ENCODE data around the gene GPRC5C.

Gene GPRC5C

DNA sequence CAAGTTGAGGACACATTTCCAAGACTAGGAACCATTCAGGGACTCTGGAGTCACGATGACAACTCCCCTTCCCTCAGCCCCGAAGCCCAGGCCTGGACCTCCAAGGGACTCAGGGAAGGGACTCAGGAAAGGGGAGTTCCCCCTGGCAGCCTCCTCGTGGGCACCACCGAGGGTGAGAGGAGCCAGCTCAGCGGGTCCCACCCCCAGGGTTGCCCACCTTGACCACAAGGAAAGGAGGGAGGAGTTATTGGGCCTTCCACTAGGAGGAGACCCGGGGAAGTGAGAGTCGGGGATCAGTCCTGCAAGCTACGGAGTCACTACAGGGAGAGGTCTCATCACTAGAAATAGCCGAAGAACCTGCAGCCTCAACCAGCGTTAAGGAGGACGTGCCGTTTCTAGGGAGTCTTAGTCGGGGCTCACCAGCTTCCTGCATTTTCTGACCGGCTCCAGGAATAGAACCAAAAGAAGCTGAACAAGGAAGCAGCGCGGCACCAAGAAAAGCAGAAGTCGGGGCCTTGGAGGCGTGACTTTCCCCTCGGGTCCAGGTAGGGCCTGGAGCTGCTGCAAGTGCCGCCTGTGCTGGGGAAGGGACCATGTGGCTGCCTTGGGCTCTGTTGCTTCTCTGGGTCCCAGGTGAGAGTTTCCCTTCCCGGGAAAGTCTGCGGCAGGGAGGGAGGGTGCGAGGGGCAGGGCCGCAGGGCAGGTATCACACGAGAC lies 34.4 kb downstream of the GPRC5C start, which contains the start of gene CD300A:
Gene CD300A (plus strand): TSS at position 524 of the 717 bp plus-strand sequence. CDS start 70 bp downstream, at position 594.
- no peak within 1 kb of the TSS for H3K4me3 ChIP-seq (ENCODE audit: low read length)

DNA sequence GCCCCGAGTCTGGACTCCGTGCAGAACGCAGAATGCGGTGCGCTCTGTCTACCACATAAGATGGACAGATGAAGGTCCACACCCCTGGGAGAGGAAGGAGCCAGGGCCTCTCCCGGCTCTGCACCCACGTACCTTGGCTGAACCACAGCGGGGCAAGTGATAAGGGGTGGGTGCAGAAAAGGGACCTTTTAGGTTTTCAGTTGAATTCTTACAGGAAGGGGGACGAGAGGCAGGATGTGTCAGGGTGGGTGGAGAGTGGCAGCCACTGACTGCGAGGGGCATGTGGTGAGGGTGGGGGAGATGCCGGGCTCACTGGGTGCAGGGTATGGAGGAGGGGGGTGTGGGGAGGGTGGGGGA lies 34.9 kb downstream of the GPRC5C start:
- Histone ChIP-seq H3K27me3 (replicated peaks; ENCODE audit: control insufficient read depth, insufficient read depth, low read length) (peaks cover 56% of the 10 kb centered on the region), H3K36me3 (ENCODE audit: control insufficient read depth, insufficient read depth, low read length, severe bottlenecking) (no peaks in the 10 kb centered on the region), H3K9ac (ENCODE audit: low read length) (no peak overlapping the region), H3K4me1 (ENCODE audit: control insufficient read depth, insufficient read depth, low read length) (no peaks in the 10 kb centered on the region), H3K4me3 (ENCODE audit: low read length) (no peak overlapping the region), H3K9me3 (ENCODE audit: control insufficient read depth, low read length) (no peaks in the 10 kb centered on the region)
- no peak for DNase-seq (ENCODE audit: low read depth)

More for the DNA sequence above, 34.4 kb downstream of the GPRC5C start, which contains the start of gene CD300A:
- no peaks in the 10 kb centered on the region for H3K4me1 ChIP-seq (ENCODE audit: control insufficient read depth, insufficient read depth, low read length)
- peaks cover 54% of the 10 kb centered on the region for H3K27me3 ChIP-seq (replicated peaks; ENCODE audit: control insufficient read depth, insufficient read depth, low read length)
- no peaks in the 10 kb centered on the region for H3K36me3 ChIP-seq (ENCODE audit: control insufficient read depth, insufficient read depth, low read length, severe bottlenecking)
- no peaks in the 10 kb centered on the region for H3K9me3 ChIP-seq (ENCODE audit: control insufficient read depth, low read length)
- no peak within 1 kb of the TSS for H3K9ac ChIP-seq (ENCODE audit: low read length)
- no peak for DNase-seq (ENCODE audit: low read depth)

DNA sequence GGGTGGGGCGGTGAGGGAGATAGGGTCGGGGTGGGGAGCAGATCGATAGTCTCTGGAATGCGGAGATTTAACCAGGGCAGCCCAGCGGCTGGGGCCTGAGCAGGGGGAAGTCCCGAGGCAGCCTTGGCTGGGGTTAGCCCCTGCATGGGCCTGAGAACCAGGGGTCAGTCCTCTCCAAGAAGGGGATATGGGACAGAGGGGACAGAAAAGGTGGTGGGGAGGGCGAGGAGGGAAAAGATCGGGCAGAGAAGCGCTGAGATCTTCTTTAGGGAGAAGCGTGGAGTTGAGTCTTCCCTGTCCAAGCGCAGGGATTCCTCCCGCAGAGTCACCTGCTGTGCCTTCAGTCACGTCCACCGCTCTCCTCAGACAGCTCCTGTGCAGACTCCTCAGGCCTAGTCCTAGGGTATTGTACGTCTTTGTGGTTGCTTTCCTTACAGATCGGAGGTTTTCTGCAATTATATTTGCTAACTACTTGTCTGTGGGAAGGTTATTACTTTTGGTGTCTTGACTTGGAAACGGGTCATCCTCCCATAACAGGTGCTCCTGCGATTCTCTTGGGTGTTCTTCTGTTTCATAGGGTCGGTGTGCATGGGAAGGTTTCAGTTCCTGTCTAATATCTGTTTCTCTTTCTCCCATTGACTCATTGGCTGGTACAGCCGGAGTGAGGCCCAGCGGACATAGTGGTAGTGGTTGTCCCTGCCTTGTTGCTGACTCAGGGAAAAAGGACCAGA lies 35.5 kb downstream of the GPRC5C start:
- Histone ChIP-seq H3K4me1 (ENCODE audit: control insufficient read depth, insufficient read depth, low read length) (no peaks in the 10 kb centered on the region), H3K27me3 (replicated peaks; ENCODE audit: control insufficient read depth, insufficient read depth, low read length) (peaks cover 57% of the 10 kb centered on the region), H3K9ac (ENCODE audit: low read length) (no peak overlapping the region), H3K9me3 (ENCODE audit: control insufficient read depth, low read length) (no peaks in the 10 kb centered on the region), H3K36me3 (ENCODE audit: control insufficient read depth, insufficient read depth, low read length, severe bottlenecking) (no peaks in the 10 kb centered on the region), H3K4me3 (ENCODE audit: low read length) (no peak overlapping the region)
- DNase-seq (ENCODE audit: low read depth): no peak

DNA sequence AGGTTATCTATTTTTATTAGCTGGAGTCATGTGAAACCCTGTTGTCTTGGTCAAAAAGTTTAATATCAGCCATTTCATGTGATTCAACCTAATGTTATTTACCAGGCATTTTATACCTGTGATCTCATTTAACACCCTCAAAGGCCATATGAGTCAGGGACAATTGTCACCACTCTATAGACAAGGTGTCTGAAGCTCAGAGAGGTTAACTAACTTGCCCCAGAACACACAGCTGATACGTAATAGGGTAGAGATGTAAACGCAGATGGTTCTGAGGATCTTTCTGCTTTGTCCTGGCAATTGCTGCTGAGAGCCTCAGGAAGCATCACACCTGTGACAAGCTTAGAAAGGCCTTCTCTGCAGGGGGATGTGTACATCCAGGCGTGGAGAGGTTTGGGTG lies 39.5 kb downstream of the GPRC5C start:
- no peak for DNase-seq (ENCODE audit: low read depth)

DNA sequence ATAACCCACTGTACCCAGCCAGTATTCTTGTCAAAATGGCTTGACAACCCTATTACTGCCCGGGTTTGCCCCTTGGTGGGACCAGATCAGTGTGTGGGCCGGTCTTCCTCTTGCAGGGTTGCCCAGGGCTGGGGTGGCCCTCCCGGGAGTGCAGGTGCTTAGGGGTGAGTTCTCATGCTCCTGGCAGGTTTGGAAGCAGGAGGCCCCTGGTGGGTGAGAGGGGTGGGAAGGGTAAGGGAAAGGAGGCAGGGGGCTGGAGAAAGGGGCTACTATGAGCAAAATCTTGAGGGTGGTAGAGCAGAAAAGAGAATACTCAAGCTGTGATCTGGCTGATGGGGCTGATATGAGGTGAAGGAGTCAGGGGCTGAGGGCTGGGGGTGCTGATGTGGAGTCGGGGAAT lies 41.0 kb downstream of the GPRC5C start:
- no peak for DNase-seq (ENCODE audit: low read depth)
- no peak overlapping the region for H3K4me3 ChIP-seq (ENCODE audit: low read length)
- H3K27me3 ChIP-seq (replicated peaks; ENCODE audit: control insufficient read depth, insufficient read depth, low read length): peaks cover 52% of the 10 kb centered on the region
- H3K4me1 ChIP-seq (ENCODE audit: control insufficient read depth, insufficient read depth, low read length): no peaks in the 10 kb centered on the region
- H3K9ac ChIP-seq (ENCODE audit: low read length): no peak overlapping the region
- peaks cover 10% of the 10 kb centered on the region for H3K9me3 ChIP-seq (ENCODE audit: control insufficient read depth, low read length)
- no peaks in the 10 kb centered on the region for H3K36me3 ChIP-seq (ENCODE audit: control insufficient read depth, insufficient read depth, low read length, severe bottlenecking)

More for the DNA sequence above, 39.5 kb downstream of the GPRC5C start:
- H3K4me1 ChIP-seq (ENCODE audit: control insufficient read depth, insufficient read depth, low read length): no peaks in the 10 kb centered on the region
- no peak overlapping the region for H3K4me3 ChIP-seq (ENCODE audit: low read length)
- peaks cover 49% of the 10 kb centered on the region for H3K27me3 ChIP-seq (replicated peaks; ENCODE audit: control insufficient read depth, insufficient read depth, low read length)
- peaks cover 9% of the 10 kb centered on the region for H3K9me3 ChIP-seq (ENCODE audit: control insufficient read depth, low read length)
- H3K36me3 ChIP-seq (ENCODE audit: control insufficient read depth, insufficient read depth, low read length, severe bottlenecking): no peaks in the 10 kb centered on the region
- H3K9ac ChIP-seq (ENCODE audit: low read length): no peak overlapping the region

DNA sequence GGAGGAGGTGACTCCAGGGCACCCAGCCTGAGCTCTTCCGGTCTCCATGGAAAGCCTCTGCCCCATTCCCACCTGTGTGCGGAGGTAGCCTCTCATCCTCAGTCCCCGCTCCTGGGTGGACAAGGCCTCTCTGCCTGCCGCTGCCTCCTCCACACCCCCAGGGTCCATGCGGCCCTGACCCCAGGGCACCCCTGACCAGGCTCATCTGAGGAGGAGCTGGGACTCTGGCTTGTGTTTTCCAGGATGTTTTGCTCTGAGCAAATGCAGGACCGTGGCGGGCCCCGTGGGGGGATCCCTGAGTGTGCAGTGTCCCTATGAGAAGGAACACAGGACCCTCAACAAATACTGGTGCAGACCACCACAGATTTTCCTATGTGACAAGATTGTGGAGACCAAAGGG lies 41.4 kb downstream of the GPRC5C start:
- DNase-seq (ENCODE audit: low read depth): no peak
- H3K9me3 ChIP-seq (ENCODE audit: control insufficient read depth, low read length): peaks cover 10% of the 10 kb centered on the region

DNA sequence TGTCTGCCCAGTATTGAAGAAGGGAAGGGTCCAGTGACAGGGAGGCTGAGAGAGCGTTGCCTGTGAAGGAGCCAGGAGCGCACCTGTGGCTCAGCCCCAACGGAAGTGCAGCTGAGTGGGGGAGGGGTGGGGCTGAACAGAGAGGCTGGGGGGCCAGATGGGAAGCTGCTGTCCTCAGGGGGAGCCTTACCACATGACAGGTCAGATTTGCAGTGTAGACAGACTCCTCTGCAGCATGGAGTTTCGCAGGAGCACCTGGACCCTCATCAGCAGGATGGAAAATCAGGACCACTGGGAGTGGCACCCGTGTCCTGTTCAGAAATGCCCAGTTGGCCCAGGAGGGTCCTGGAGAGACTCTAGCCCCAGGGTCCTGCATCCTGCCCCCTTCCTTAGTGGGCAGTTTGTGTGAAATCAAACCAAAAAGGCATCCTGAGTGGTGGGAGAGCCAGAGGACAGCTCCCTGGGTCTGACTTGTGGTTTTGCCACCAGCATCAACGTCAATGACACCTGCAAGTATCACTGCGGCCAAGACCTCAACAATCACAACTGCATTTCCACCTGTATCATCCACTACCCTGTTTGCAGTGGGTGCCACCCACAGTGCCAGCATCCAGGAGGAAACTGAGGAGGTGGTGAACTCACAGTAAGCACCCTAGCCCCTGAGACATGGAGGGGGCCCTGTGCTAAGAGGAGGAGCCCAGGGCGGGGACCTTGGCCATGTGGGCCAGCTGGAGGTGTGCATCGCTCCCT lies 42.3 kb downstream of the GPRC5C start:
- Histone ChIP-seq H3K4me1 (ENCODE audit: control insufficient read depth, insufficient read depth, low read length) (peaks cover 6% of the 10 kb centered on the region), H3K27me3 (replicated peaks; ENCODE audit: control insufficient read depth, insufficient read depth, low read length) (peaks cover 63% of the 10 kb centered on the region), H3K9ac (ENCODE audit: low read length) (no peak overlapping the region), H3K36me3 (ENCODE audit: control insufficient read depth, insufficient read depth, low read length, severe bottlenecking) (no peaks in the 10 kb centered on the region), H3K4me3 (ENCODE audit: low read length) (no peak overlapping the region), H3K9me3 (ENCODE audit: control insufficient read depth, low read length) (peaks cover 10% of the 10 kb centered on the region)
- no peak for DNase-seq (ENCODE audit: low read depth)

More for the DNA sequence above, 41.4 kb downstream of the GPRC5C start:
- H3K4me1 ChIP-seq (ENCODE audit: control insufficient read depth, insufficient read depth, low read length): peaks cover under 1% of the 10 kb centered on the region
- no peaks in the 10 kb centered on the region for H3K36me3 ChIP-seq (ENCODE audit: control insufficient read depth, insufficient read depth, low read length, severe bottlenecking)
- H3K4me3 ChIP-seq (ENCODE audit: low read length): no peak overlapping the region
- no peak overlapping the region for H3K9ac ChIP-seq (ENCODE audit: low read length)
- peaks cover 56% of the 10 kb centered on the region for H3K27me3 ChIP-seq (replicated peaks; ENCODE audit: control insufficient read depth, insufficient read depth, low read length)

DNA sequence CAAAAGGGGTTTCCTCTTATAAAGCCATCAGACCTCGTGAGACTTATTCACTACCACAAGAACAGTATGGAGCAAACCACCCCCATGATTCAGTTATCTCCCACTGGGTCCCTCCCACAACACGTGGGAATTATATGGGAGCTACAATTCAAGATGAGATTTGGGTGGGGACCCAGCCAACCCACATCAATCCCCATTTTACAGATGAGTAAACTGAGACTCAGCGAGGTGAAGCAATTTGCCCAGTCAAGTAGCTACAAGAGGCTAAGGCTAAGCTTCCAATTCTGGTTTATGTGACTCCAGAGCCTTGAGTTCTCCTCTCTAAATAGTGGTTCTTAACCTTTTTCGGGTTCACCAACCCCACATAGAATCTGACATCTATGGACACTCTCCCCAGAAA lies 43.3 kb downstream of the GPRC5C start:
- no peak overlapping the region for H3K9ac ChIP-seq (ENCODE audit: low read length)
- no peak overlapping the region for H3K4me3 ChIP-seq (ENCODE audit: low read length)
- peaks cover 10% of the 10 kb centered on the region for H3K9me3 ChIP-seq (ENCODE audit: control insufficient read depth, low read length)
- H3K36me3 ChIP-seq (ENCODE audit: control insufficient read depth, insufficient read depth, low read length, severe bottlenecking): no peaks in the 10 kb centered on the region
- H3K27me3 ChIP-seq (replicated peaks; ENCODE audit: control insufficient read depth, insufficient read depth, low read length): peaks cover 67% of the 10 kb centered on the region
- peaks cover 6% of the 10 kb centered on the region for H3K4me1 ChIP-seq (ENCODE audit: control insufficient read depth, insufficient read depth, low read length)
- no peak for DNase-seq (ENCODE audit: low read depth)

DNA sequence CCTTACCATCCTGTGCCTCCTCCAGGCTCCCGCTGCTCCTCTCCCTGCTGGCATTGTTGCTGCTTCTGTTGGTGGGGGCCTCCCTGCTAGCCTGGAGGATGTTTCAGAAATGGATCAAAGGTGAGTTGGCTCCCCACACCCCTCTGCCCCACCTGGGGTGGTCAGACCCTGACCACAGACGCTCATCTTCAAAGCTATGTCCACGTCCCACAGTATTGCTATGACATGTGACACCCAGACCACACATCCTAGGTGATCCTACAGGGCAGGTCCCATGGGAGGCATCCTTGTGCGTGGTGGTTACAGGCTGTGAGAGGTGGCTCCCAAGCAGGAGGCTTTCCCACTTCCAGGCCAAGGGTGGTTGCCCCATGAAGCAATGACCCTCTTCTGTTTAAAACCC lies 45.5 kb downstream of the GPRC5C start:
- Histone ChIP-seq H3K36me3 (ENCODE audit: control insufficient read depth, insufficient read depth, low read length, severe bottlenecking) (no peaks in the 10 kb centered on the region), H3K27me3 (replicated peaks; ENCODE audit: control insufficient read depth, insufficient read depth, low read length) (peaks cover 70% of the 10 kb centered on the region), H3K9me3 (ENCODE audit: control insufficient read depth, low read length) (peaks cover 10% of the 10 kb centered on the region), H3K4me3 (ENCODE audit: low read length) (no peak overlapping the region), H3K4me1 (ENCODE audit: control insufficient read depth, insufficient read depth, low read length) (peaks cover 6% of the 10 kb centered on the region), H3K9ac (ENCODE audit: low read length) (no peak overlapping the region)
- no peak for DNase-seq (ENCODE audit: low read depth)

DNA sequence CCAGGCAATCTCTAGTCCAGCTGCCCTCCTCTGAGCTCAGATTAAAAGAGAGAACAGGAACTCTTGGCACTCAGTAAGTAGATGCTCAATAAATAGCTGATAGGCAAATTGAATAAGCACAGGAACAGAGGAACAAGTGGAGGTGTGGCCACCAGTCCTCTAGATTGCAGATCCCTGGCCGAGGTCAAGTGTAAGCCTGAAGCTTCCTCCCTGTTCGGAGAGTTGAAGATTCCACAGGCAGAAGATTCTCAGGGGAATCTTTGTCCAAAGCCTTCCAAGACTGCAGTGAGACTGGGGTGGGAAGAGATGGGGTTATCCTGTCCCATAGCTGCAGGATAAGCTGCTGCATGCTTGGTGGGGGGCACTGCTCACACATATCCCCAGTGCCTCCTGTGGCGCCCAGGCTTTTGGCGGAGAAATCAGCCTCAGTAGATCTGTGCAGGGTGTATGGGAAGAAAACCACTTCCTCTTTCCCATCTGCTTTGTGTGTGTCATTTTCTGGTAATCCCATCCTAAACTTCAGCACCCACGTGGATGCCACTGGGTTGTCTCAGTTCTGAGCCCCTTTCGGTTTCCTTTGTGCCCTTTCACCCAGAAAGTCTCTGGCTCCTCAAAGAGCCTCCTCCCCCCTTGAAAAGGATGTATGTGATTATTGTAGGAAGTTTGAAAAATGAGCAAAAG lies 46.7 kb downstream of the GPRC5C start:
- no peak overlapping the region for H3K4me3 ChIP-seq (ENCODE audit: low read length)
- no peak for DNase-seq (ENCODE audit: low read depth)
- H3K27me3 ChIP-seq (replicated peaks; ENCODE audit: control insufficient read depth, insufficient read depth, low read length): peaks cover 66% of the 10 kb centered on the region
- H3K9ac ChIP-seq (ENCODE audit: low read length): no peak overlapping the region
- no peaks in the 10 kb centered on the region for H3K36me3 ChIP-seq (ENCODE audit: control insufficient read depth, insufficient read depth, low read length, severe bottlenecking)
- H3K4me1 ChIP-seq (ENCODE audit: control insufficient read depth, insufficient read depth, low read length): peaks cover 6% of the 10 kb centered on the region
- peaks cover 10% of the 10 kb centered on the region for H3K9me3 ChIP-seq (ENCODE audit: control insufficient read depth, low read length)

DNA sequence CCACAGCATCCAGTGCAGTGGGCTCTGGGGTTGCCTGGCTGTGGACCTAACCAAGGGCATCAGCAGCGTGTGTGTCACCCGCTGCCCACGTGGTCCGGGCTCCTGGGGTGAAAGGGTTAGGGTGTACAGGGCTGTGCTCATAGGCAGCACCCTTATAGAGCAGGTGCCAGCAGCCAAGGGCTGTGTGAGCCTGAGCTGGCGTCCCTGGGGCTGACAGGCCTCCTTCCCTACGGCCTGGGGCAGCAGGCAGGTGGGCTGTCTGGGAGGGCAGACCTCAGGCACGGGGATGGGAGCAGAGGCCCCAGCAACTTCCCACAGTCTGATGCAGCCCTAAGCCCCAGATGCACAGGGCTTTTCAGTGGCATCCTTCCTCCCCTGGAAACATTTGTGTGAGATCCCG lies 48.4 kb downstream of the GPRC5C start:
- H3K36me3 ChIP-seq (ENCODE audit: control insufficient read depth, insufficient read depth, low read length, severe bottlenecking): no peaks in the 10 kb centered on the region
- no peak for DNase-seq (ENCODE audit: low read depth)

More for the DNA sequence above, 48.4 kb downstream of the GPRC5C start:
- peaks cover 6% of the 10 kb centered on the region for H3K4me1 ChIP-seq (ENCODE audit: control insufficient read depth, insufficient read depth, low read length)
- peaks cover 10% of the 10 kb centered on the region for H3K9me3 ChIP-seq (ENCODE audit: control insufficient read depth, low read length)
- no peak overlapping the region for H3K9ac ChIP-seq (ENCODE audit: low read length)
- no peak overlapping the region for H3K4me3 ChIP-seq (ENCODE audit: low read length)
- H3K27me3 ChIP-seq (replicated peaks; ENCODE audit: control insufficient read depth, insufficient read depth, low read length): peaks cover 73% of the 10 kb centered on the region
